GM12801 (cell line): Measurements from ENCODE around the gene CDK14.

Experiments used
- TF ChIP-seq, protein P1 (sequence below): IDR thresholded peaks from one replicate; pipeline ENCODE4 v1.5.1; 2011; ENCODE audit warnings: control low read depth; ENCODE audit not compliant: insufficient read length; ENCODE audit errors: extremely low read depth

CDK14 gene

DNA sequence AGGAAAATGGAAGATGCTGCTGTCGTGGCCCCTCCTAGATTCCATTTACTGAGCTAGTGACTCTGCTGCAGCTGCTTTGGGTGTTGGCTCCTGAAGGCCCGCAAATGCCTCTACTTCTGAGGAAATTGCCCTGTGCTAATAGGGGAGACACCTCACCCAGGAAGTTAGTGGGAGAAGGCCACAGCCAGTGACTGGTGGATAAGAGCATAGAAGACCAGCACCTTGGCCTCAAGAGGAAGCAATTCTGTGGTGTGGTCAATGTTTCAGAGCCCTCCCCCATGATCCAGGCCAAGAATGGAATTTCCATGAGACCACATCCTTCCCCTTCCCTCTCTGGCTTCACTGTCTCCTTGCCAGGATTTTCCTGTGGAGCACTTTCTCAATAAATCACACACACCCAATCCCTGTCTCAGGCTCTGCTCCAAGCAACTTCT is 643.1 kb downstream of the CDK14 start:
- TF ChIP-seq, protein P1, sequence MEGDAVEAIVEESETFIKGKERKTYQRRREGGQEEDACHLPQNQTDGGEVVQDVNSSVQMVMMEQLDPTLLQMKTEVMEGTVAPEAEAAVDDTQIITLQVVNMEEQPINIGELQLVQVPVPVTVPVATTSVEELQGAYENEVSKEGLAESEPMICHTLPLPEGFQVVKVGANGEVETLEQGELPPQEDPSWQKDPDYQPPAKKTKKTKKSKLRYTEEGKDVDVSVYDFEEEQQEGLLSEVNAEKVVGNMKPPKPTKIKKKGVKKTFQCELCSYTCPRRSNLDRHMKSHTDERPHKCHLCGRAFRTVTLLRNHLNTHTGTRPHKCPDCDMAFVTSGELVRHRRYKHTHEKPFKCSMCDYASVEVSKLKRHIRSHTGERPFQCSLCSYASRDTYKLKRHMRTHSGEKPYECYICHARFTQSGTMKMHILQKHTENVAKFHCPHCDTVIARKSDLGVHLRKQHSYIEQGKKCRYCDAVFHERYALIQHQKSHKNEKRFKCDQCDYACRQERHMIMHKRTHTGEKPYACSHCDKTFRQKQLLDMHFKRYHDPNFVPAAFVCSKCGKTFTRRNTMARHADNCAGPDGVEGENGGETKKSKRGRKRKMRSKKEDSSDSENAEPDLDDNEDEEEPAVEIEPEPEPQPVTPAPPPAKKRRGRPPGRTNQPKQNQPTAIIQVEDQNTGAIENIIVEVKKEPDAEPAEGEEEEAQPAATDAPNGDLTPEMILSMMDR, result no peak

DNA sequence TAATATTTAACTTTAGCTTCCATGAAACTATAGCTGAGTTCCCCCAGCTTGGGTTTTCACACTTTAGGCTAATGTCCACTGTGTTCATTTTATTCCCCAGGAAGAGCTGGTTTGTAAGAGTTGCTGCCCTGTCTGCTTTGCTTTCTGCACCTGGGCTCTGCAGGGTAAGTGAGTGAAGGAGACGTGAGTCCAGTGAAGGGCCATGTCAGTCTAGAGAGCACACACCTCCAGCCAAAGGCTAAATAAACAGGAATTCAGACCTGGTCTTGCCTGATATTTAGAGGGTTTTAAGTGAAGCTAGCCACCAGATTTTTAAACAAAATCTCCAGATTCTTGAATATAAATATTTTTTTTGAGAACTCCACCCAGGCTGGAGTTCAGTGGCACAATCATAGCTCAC is 643.7 kb downstream of the CDK14 start:
- TF ChIP-seq, protein P1, result no peak

DNA sequence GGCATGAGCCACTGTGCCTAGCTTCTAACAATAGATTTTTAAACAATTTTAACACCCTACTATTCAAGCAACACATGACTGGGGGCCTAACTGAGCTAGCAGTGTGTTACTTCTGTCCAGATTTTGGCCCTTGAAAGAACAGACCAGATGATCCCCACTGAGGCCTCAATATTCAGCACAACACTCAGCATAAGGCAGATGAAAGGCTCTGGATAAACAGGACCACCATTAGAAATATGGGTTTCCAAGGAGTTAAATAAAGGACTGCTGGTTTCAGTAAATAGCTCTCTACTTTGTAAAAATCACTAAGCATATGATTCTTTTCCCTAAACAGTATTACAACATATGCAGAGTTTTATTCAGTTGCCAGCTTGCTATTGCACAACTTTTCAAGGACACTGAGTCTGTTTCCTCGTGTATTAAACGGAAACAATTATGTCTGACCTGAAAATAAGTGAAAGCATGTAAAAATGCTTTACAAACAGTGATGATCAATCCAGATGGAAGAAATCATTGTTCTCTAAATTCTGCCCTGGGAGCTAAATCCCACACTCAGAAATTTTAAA is 644.3 kb downstream of the CDK14 start:
- TF ChIP-seq, protein P1, result no peak

DNA sequence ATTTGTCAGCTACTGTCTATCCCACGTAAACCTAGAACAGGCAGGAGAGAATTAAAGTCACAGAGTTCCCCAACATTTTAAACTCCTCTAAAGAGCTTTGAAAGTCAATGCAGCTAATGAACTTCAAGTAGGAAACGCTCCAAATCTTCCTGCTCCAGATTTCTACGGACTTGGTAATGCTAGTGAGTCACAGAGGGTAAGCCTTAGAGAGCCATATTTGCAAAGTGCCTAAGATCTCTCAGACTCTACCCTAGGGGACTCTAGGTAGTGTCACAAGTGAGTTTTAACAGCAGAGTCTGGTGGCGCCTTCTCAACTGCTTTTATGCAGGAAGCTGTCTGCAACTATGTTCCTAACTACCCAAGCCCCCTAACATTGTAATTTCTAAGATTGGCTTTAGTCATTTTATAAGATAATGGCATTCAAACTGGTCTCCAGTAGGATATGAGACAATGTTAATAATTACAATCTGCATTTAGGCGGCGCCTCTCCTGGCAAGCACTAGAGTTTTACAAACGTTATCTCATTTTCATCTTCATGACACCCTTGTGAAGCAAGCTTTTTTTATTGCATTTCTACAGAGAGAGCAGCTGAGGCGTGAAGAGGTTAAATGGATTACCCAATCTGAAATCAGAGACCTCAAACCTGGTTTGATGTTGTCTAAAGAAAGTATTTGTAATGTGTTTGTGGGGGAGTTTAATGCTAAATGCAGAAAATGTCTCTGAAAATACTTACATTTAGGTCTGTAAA is 646.1 kb downstream of the CDK14 start:
- TF ChIP-seq, protein P1, result no peak

DNA sequence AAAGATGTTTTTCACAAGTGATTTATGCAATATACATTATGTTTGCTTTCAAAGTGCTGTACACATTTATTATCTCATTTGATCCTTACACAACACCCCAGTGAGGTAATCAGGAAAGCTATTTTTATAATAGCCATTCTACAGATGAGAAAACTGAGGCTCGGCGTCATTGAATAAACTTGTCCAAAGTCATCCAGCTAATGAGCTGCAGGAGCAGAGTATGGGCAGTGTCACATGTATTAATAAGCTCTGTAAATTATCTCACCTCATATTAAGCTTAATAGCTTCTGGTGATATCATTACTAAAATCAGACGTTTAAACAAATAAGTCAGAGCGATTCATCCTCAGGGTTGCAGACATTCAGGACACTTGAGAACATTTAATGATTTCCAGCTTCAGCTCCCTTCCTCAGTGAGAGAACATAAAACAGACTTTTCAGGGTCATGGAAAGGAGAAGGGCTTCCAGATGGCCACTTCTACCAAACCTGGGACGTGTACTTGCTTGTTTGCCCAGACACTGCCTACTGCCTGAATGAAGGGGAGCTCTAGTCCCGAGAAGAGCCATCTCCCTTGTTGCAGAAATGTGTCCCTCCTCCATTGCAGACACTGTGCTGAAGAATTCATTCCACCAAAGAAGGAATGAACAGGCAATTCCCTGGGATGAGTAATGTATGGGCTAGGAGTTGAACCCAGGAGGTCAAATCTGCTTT is 647.6 kb downstream of the CDK14 start:
- TF ChIP-seq, protein P1, result no peak

DNA sequence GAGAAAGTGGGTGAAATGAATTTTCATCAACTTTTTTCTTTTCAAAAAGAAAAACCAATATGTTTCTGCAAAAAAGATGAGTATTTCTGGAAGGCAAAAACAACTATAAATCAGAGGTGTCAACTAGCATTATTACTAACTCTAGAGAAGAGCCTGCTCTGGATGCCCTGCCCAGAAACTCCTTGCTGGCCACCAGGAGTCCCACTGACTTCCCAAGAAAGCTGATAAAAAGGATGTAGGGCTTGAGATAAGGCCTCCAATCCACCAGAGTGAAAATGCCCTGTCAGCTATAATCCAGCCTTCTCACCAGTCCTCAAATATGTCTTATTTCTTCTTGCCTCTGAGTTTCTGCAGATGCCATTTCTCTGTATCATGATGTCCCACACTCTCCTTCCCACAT is 651.4 kb downstream of the CDK14 start:
- TF ChIP-seq, protein P1, result no peak

DNA sequence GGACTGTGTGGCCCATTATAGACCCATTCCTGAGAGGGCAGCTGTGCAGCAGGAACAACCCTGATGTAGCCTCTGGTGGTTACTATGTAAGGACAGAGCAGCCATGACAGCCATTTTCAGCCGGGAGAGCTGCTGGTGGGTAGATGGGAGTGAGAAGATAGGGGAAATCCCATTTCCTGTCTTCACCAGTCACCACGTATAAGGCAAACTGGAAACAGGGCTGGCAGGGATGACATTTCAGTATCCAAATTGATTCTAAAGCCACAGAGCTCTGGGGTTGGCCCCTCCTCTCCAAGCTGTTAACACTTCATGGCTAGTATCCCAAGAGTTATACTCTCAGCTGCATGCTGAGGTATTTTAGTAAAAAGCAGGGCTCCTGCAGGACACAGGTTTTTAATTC is 652.9 kb downstream of the CDK14 start:
- TF ChIP-seq, protein P1, result no peak
